ENCODE measurements around the gene GGA1.

- TF ChIP-seq CTCF (IDR thresholded peaks at IDR 0.05) = no peak
- no peak for TF ChIP-seq GABPA (IDR thresholded peaks at IDR 0.05; ENCODE audit: low read depth)
- no peak for TF ChIP-seq TCF12 (IDR thresholded peaks at IDR 0.05)
- no peak for TF ChIP-seq USF2 (IDR thresholded peaks at IDR 0.05; ENCODE audit: borderline replicate concordance, low read depth, low read length)
- no peak for TF ChIP-seq FOXM1 (IDR thresholded peaks at IDR 0.05; ENCODE audit: low read depth)
- TF ChIP-seq POLR2AphosphoS5 (IDR thresholded peaks at IDR 0.05; ENCODE audit: low read depth, low read length) = no peak
- no peak for TF ChIP-seq EZH2phosphoT487 (IDR thresholded peaks at IDR 0.05; ENCODE audit: borderline replicate concordance, low read depth)
- TF ChIP-seq YY1 (IDR thresholded peaks at IDR 0.05; ENCODE audit: low read depth) = no peak
- TF ChIP-seq REST (IDR thresholded peaks at IDR 0.05; ENCODE audit: low read depth, low read length) = no peak
- no peak for TF ChIP-seq USF1 (IDR thresholded peaks at IDR 0.05; ENCODE audit: borderline replicate concordance, low read depth)
- no peak for TF ChIP-seq FOXJ3 (CRISPR knock-in tag; IDR thresholded peaks at IDR 0.05)
- TF ChIP-seq RCOR1 (IDR thresholded peaks at IDR 0.05; ENCODE audit: low read length) = no peak
- no peak for TF ChIP-seq RFX5 (IDR thresholded peaks at IDR 0.05; ENCODE audit: low read length)
Observed at GRCh38 chr22:37599153-37599552, 9.5 kb upstream of the GGA1 start.
